Panc1 (cell line): Measurements from ENCODE around the gene BMP10. TPM values are rescaled to one million over a fixed set of nuclear protein-coding genes. Genes with fewer than 3 reads are reported as not detected.

ENCODE experiments used
- ATAC-seq: fragments of 200-7000 bp; cut with Tn5 transposase; 2 replicates; pipeline ENCODE4 v1.9.1; 2020; ENCODE audit warnings: mild to moderate bottlenecking, moderate library complexity
- BruUV-seq: library from RNA; stranded (reverse); fragments of 400-500 nt; replicated peaks from 2 replicates; lab custom pipeline; 2021; lab: Mats Ljungman, UMichigan
- CTCF ChIA-PET: fragments of 300-600 bp; sonication (Branson Sonifier 250); formaldehyde crosslinking; loops from one replicate; lab custom pipeline; 2022; ENCODE audit warnings: antibody characterized with exemption; lab: Charles Lee
- POLR2A ChIA-PET: fragments of 300-600 bp; sonication (Branson Sonifier 250); formaldehyde crosslinking; loops from one replicate; lab custom pipeline; 2022; ENCODE audit warnings: antibody characterized with exemption; lab: Charles Lee
- DNase-seq: peaks from one replicate; pipeline ENCODE4 v3.0.0-alpha.2; 2010; ENCODE audit warnings: low read depth, low spot score
- H3K27ac ChIP-seq: 2 replicates; pipeline ENCODE4 v1.5.1; 2011; ENCODE audit warnings: mild to moderate bottlenecking, low read length, inconsistent platforms
- H3K27me3 ChIP-seq: fragments of 200-500 bp; sonication (Bioruptor generic); 2 replicates; pipeline ENCODE4 v1.6.0; 2014; ENCODE audit warnings: low read length, inconsistent platforms; ENCODE audit not compliant: control insufficient read depth, insufficient read depth
- H3K36me3 ChIP-seq: fragments of 200-500 bp; sonication (Bioruptor generic); 2 replicates; pipeline ENCODE4 v1.5.1; 2014; ENCODE audit warnings: inconsistent platforms, mild to moderate bottlenecking, low read length, moderate library complexity; ENCODE audit not compliant: control insufficient read depth, insufficient read depth
- H3K4me1 ChIP-seq: 2 replicates; pipeline ENCODE4 v1.5.1; 2011; ENCODE audit warnings: inconsistent platforms, mild to moderate bottlenecking, low read length, moderate library complexity; ENCODE audit not compliant: control insufficient read depth, insufficient read depth
- H3K4me3 ChIP-seq, 2 experiments: 2 replicates each; pipeline ENCODE4 v1.5.1; 2011 to 2012; ENCODE audit warnings: low read depth in 2 of 2, low read length in 2 of 2, mild to moderate bottlenecking in 2 of 2, inconsistent platforms in 1 of 2, moderate library complexity in 1 of 2
- H3K9me3 ChIP-seq: fragments of 200-500 bp; sonication (Bioruptor generic); 2 replicates; pipeline ENCODE4 v1.5.1; 2014; ENCODE audit warnings: low read depth, mild to moderate bottlenecking, inconsistent platforms, low read length, moderate library complexity; ENCODE audit not compliant: control insufficient read depth, insufficient read depth
- POLR2AphosphoS5 ChIP-seq: IDR thresholded peaks from 2 replicates; pipeline ENCODE4 v1.6.1; 2012; ENCODE audit warnings: mild to moderate bottlenecking, low read depth, low read length, moderate library complexity
- SIN3A ChIP-seq: IDR thresholded peaks from 2 replicates; pipeline ENCODE4 v1.6.1; 2012; ENCODE audit warnings: low read depth, mild to moderate bottlenecking, low read length, moderate library complexity, borderline replicate concordance; ENCODE audit not compliant: insufficient read depth
- TCF7L2 ChIP-seq: IDR thresholded peaks from 2 replicates; pipeline ENCODE4 v1.6.1; 2011; ENCODE audit warnings: mild to moderate bottlenecking, low read depth, low read length, inconsistent platforms
- in situ Hi-C: cut with HindIII; loops from 2 replicates; pipeline ENCODE4 v1.10.0; 2016; ENCODE audit warnings: low sequenced_read_pairs, low pct_unique_long_range_greater_than_20kb
- intact Hi-C: fragments of 100-400 bp; cut with micrococcal nuclease; formaldehyde crosslinking; loops from one replicate; pipeline ENCODE4 v1.10.0; 2022; ENCODE audit not compliant: unreplicated experiment
- total RNA-seq: library from RNA; stranded (reverse); gene quantifications from one replicate; pipeline ENCODE4 v1.2.1, GENCODE V29; 2021; ENCODE audit not compliant: unreplicated experiment
- TF ChIP-seq, protein P1 (sequence below), 2 experiments: IDR thresholded peaks; 2 replicates each; pipeline ENCODE4 v1.6.1; 2011 to 2012; ENCODE audit warnings: low read depth in 2 of 2, control low read depth in 1 of 2, low read length in 1 of 2, mild to moderate bottlenecking in 1 of 2, moderate library complexity in 1 of 2; ENCODE audit not compliant: insufficient read depth in 1 of 2
- TF ChIP-seq, protein P2 (sequence below): fragments of 450-650 bp; IDR thresholded peaks from 2 replicates; pipeline ENCODE4 v1.5.1; 2017; ENCODE audit warnings: mild to moderate bottlenecking

BMP10 gene
- total RNA-seq, 1 experiment from 2014 or later = not detected

DNA sequence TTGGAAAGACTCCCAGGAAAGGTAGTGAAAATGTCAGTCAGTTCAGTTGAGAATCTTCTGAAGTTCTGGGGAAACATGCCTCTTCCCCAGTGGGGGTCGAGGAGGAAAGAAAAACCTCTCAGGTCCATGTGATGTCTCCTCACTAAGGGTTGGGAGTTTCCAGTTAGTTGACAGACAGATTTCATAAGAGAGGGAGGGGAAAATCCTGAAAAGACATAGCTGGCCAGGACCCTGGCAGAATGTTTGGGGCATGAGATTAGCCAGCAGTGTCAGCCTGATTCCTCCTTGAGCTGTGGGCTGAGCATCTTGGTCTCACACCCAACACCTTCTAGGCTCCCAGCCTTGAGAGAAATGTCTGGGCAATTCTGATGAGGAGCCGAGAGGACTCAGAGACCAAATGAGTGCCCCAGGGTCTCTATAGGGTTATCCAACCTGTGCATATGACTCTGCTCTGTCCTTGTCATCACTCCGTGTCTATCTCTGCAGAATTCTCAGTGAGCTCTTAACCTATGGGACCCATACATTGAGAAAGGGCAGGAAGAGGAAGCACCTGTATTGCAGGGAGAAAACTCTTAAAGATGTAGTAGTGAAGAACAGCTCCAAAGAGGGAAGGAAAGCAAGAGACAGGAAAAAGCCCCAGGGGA, 13.9 kb downstream of the BMP10 start:
- Histone ChIP-seq H3K4me1 (no peaks in the 10 kb centered on the region), H3K36me3 (no peaks in the 10 kb centered on the region), H3K9me3 (0 out of 2 replicates have a peak, but pooled peaks cover 3% of the 10 kb centered on the region), H3K27me3 (peaks cover 32% of the 10 kb centered on the region), H3K27ac (no peak overlapping the region), H3K4me3 (no peak overlapping the region)
- no peak for TF ChIP-seq TCF7L2
- TF ChIP-seq POLR2AphosphoS5 = no peak
- TF ChIP-seq, protein P1, sequence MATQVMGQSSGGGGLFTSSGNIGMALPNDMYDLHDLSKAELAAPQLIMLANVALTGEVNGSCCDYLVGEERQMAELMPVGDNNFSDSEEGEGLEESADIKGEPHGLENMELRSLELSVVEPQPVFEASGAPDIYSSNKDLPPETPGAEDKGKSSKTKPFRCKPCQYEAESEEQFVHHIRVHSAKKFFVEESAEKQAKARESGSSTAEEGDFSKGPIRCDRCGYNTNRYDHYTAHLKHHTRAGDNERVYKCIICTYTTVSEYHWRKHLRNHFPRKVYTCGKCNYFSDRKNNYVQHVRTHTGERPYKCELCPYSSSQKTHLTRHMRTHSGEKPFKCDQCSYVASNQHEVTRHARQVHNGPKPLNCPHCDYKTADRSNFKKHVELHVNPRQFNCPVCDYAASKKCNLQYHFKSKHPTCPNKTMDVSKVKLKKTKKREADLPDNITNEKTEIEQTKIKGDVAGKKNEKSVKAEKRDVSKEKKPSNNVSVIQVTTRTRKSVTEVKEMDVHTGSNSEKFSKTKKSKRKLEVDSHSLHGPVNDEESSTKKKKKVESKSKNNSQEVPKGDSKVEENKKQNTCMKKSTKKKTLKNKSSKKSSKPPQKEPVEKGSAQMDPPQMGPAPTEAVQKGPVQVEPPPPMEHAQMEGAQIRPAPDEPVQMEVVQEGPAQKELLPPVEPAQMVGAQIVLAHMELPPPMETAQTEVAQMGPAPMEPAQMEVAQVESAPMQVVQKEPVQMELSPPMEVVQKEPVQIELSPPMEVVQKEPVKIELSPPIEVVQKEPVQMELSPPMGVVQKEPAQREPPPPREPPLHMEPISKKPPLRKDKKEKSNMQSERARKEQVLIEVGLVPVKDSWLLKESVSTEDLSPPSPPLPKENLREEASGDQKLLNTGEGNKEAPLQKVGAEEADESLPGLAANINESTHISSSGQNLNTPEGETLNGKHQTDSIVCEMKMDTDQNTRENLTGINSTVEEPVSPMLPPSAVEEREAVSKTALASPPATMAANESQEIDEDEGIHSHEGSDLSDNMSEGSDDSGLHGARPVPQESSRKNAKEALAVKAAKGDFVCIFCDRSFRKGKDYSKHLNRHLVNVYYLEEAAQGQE (IDR thresholded peaks at IDR 0.05; ENCODE audit: insufficient read depth in 1 of 2, low read depth in 2 of 2, low read length in 1 of 2) = no peak
- DNase-seq = no peak
- ATAC-seq = no peak
- POLR2A ChIA-PET = no interaction called here
- BruUV-seq = no TSS peak
- in situ Hi-C loops (no loop called here), intact Hi-C loops (no loop called here)
- CTCF ChIA-PET = no interaction called here

DNA sequence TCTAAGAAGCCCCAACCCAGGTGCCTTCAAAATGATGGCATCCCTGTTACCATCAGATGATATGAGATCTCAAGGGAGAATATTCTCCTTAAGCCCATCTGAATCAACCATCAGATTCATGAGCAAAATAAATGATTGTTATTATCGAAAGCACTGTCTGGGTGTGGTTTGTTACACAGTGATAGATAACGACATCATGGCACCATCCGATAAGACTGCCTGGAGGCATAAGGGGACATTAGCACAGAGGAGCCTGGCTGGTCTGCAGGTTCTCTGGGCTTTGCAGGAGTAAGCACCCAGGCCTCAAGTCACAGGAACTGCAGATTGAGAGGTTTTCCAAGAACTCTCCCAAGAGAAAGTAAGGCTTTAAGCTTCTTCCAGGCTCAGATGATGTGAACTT, 15.6 kb downstream of the BMP10 start:
- POLR2A ChIA-PET = no interaction called here
- H3K27ac ChIP-seq = no peak overlapping the region
- no peaks in the 10 kb centered on the region for H3K4me1 ChIP-seq
- no peak overlapping the region for H3K4me3 ChIP-seq
- DNase-seq (no peak), ATAC-seq (no peak)
- CTCF ChIA-PET = no interaction called here
- intact Hi-C loops = no loop called here
- H3K27me3 ChIP-seq = peaks cover 30% of the 10 kb centered on the region
- H3K36me3 ChIP-seq = no peaks in the 10 kb centered on the region
- in situ Hi-C loops = no loop called here
- BruUV-seq = no TSS peak
- TF ChIP-seq, protein P2, sequence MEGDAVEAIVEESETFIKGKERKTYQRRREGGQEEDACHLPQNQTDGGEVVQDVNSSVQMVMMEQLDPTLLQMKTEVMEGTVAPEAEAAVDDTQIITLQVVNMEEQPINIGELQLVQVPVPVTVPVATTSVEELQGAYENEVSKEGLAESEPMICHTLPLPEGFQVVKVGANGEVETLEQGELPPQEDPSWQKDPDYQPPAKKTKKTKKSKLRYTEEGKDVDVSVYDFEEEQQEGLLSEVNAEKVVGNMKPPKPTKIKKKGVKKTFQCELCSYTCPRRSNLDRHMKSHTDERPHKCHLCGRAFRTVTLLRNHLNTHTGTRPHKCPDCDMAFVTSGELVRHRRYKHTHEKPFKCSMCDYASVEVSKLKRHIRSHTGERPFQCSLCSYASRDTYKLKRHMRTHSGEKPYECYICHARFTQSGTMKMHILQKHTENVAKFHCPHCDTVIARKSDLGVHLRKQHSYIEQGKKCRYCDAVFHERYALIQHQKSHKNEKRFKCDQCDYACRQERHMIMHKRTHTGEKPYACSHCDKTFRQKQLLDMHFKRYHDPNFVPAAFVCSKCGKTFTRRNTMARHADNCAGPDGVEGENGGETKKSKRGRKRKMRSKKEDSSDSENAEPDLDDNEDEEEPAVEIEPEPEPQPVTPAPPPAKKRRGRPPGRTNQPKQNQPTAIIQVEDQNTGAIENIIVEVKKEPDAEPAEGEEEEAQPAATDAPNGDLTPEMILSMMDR = no peak
- TF ChIP-seq TCF7L2 = no peak
- no peak for TF ChIP-seq SIN3A
- TF ChIP-seq, protein P1 (IDR thresholded peaks at IDR 0.05; ENCODE audit: insufficient read depth in 1 of 2, low read depth in 2 of 2, low read length in 1 of 2) = no peak
- no peak for TF ChIP-seq POLR2AphosphoS5
- 0 out of 2 replicates have a peak, but pooled peaks cover 3% of the 10 kb centered on the region for H3K9me3 ChIP-seq
